ENCODE results near the gene TBKBP1.

The TBKBP1 gene

DNA sequence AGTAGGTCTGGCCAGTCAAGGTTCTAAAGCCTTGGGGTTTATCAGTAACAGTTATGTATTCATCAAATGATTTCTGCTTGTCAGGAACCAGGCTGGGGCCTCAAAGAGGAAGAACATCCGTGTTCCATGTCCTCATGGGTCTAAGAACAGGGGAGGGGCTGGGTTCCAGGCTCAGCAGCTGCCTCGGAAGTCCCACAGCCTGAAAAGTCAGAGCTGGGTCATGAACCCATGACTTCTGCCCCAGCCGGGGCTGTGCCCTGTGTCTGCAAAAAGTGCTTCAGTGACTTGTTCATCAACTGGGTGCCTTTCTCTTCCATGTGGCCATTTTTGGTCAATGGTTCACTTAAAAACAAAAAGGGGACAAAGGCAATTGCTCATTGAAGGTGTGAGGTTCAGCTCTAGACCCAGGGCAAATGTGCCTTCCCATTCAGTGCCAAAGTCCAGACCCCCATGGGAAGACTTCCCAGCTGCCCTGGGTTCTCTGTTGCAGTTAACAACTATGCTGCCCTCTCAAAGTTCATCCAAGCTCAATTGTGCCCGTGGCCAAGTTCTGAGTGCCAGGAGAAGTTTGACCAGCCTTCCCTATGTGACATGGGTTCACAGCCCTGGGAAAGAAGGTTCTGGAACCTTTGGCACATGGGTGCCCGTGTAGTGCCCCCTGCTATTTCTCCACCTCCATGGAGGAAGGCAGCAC lies 18.5 kb downstream of the TBKBP1 start:
- Histone ChIP-seq H3K4me2 (no peak overlapping the region), H3K4me1 (ENCODE audit: low read depth, poor library complexity, severe bottlenecking) (peaks cover 15% of the 10 kb centered on the region), H3K79me2 (ENCODE audit: insufficient read depth, low read depth) (no peaks in the 10 kb centered on the region), H2AFZ (ENCODE audit: low read depth) (no peak overlapping the region), H3K27me3 (ENCODE audit: insufficient read depth, low read depth) (no peaks in the 10 kb centered on the region; the same call in 1 of the 2 replicates), H3K27ac (no peak overlapping the region), H4K20me1 (ENCODE audit: insufficient read depth) (no peaks in the 10 kb centered on the region), H3K36me3 (ENCODE audit: insufficient read depth) (no peaks in the 10 kb centered on the region), H3K9ac (no peak overlapping the region), H3K4me3 (IDR thresholded peaks at IDR 0.05; ENCODE audit: insufficient read depth, low read depth, low read length) (no peak overlapping the region)
- TF ChIP-seq, protein P1, sequence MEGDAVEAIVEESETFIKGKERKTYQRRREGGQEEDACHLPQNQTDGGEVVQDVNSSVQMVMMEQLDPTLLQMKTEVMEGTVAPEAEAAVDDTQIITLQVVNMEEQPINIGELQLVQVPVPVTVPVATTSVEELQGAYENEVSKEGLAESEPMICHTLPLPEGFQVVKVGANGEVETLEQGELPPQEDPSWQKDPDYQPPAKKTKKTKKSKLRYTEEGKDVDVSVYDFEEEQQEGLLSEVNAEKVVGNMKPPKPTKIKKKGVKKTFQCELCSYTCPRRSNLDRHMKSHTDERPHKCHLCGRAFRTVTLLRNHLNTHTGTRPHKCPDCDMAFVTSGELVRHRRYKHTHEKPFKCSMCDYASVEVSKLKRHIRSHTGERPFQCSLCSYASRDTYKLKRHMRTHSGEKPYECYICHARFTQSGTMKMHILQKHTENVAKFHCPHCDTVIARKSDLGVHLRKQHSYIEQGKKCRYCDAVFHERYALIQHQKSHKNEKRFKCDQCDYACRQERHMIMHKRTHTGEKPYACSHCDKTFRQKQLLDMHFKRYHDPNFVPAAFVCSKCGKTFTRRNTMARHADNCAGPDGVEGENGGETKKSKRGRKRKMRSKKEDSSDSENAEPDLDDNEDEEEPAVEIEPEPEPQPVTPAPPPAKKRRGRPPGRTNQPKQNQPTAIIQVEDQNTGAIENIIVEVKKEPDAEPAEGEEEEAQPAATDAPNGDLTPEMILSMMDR (conservative IDR thresholded peaks at IDR 0.05; ENCODE audit: low read depth, low read length): no peak

DNA sequence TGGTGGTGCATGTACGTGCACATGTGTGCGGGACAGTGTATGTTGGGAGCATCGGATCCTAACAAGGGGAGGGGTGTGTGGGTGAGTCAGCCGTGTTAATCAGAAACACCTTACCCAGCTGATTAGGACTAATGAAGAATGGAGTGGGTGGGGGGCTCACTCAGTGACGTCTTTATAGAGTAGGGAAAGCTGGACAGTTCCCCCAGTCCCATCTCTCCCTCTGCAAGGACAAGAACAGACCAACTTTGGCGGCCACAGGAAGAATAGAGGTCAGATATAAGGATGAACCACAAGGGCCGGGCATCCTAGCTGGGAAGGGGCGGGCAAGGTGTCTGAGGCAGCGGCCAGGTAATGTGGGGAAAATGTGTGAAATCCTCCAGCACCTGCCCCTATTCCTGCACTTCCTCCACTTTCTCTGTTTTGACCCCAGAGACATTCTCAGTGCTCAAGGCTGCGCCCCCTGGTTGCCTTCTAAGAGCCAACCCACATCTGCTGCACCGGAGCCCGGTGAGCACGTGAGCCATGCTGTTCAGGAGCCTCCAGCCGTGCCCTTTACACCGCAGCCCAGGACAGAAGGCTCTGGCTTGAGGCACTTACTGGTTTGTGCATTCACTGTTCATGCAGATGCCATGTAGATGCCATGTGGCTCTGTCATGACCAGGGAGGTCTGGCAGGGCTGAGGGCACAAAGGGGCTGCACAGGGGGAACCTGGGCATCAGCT lies 20.2 kb downstream of the TBKBP1 start:
- H3K4me3 ChIP-seq (IDR thresholded peaks at IDR 0.05; ENCODE audit: insufficient read depth, low read depth, low read length): no peak overlapping the region
- no peaks in the 10 kb centered on the region; the same call in 1 of the 2 replicates for H3K27me3 ChIP-seq (ENCODE audit: insufficient read depth, low read depth)
- TF ChIP-seq, protein P1 (conservative IDR thresholded peaks at IDR 0.05; ENCODE audit: low read depth, low read length): no peak
- no peak overlapping the region for H3K4me2 ChIP-seq
- H3K9ac ChIP-seq: no peak overlapping the region
- H3K79me2 ChIP-seq (ENCODE audit: insufficient read depth, low read depth): no peaks in the 10 kb centered on the region
- H4K20me1 ChIP-seq (ENCODE audit: insufficient read depth): no peaks in the 10 kb centered on the region
- H3K36me3 ChIP-seq (ENCODE audit: insufficient read depth): no peaks in the 10 kb centered on the region
- H2AFZ ChIP-seq (ENCODE audit: low read depth): no peak overlapping the region
- peaks cover 25% of the 10 kb centered on the region for H3K4me1 ChIP-seq (ENCODE audit: low read depth, poor library complexity, severe bottlenecking)
- no peak overlapping the region for H3K27ac ChIP-seq

DNA sequence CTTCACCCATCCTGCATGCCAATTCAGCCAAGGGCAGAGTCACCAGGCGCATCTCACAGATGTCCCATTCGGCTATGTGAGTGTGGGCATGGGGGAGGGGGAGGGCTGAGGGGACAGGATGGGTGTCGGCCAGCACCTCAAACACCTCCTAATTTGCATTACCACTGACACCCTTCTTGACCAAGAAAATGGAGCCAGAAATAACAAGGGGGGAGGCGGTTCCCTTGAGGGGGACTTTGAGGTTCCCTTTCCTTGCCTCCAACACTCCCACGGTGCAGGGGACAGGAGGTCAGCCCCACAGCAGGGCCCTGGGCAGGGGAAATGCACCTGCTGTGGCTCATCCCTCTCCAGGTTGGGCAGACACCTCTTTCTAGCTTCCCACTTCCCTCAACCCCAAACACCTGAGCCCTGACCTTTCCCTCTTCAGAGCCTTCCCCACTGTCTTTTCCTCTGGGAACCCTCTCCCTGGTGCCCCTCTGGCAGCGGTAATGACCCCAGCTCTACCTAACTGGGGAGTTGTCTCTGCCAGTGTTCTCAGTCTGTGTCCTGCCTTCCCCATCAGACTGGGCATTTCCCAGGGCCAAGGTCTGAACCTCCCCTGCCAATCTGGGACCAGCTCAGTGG lies 20.9 kb downstream of the TBKBP1 start:
- H3K9ac ChIP-seq: no peak overlapping the region
- H3K27ac ChIP-seq: no peak overlapping the region
- TF ChIP-seq, protein P1 (conservative IDR thresholded peaks at IDR 0.05; ENCODE audit: low read depth, low read length): no peak
- no peak overlapping the region for H3K4me3 ChIP-seq (IDR thresholded peaks at IDR 0.05; ENCODE audit: insufficient read depth, low read depth, low read length)
- no peaks in the 10 kb centered on the region for H3K36me3 ChIP-seq (ENCODE audit: insufficient read depth)
- no peak overlapping the region for H2AFZ ChIP-seq (ENCODE audit: low read depth)
- H3K4me2 ChIP-seq: no peak overlapping the region
- H3K4me1 ChIP-seq (ENCODE audit: low read depth, poor library complexity, severe bottlenecking): peaks cover 32% of the 10 kb centered on the region
- H3K79me2 ChIP-seq (ENCODE audit: insufficient read depth, low read depth): no peaks in the 10 kb centered on the region
- H4K20me1 ChIP-seq (ENCODE audit: insufficient read depth): no peaks in the 10 kb centered on the region
- no peaks in the 10 kb centered on the region; the same call in 1 of the 2 replicates for H3K27me3 ChIP-seq (ENCODE audit: insufficient read depth, low read depth)

DNA sequence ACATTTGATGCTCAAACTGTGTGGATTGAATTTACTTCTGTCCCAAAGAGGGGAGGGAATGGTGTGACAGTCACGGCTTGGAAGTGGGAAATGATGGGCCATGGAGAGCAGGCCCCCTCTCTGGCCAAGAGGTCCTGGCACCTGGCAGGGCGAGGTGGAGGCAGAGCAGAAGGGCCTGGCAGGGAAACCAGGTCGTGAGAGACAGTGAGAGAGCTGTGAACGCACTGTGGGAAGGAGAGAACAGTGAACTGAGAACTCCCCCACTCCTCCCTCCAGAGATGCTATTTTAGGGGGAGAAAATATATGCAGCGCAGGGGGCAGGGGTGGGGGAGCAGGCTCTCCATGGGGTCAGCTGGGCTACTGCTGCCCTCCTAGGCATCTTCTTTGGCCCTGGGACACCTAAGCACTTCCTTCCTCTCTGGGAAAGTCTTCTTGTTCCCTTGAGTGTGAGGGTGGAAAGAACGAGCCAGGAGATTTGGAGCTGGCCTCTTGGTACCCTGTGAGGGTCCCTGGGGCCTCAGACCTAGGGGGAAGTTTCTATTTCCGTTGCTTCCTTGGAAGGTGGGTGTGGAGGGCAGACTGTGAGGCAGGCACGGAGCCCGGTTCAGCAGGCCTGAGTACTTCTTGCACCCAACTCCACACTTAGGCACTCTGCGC lies 21.8 kb downstream of the TBKBP1 start:
- Histone ChIP-seq H3K9ac (no peak overlapping the region), H3K4me1 (ENCODE audit: low read depth, poor library complexity, severe bottlenecking) (peaks cover 41% of the 10 kb centered on the region), H3K27ac (no peak overlapping the region), H2AFZ (ENCODE audit: low read depth) (no peak overlapping the region), H3K36me3 (ENCODE audit: insufficient read depth) (no peaks in the 10 kb centered on the region), H3K27me3 (ENCODE audit: insufficient read depth, low read depth) (no peaks in the 10 kb centered on the region; the same call in 1 of the 2 replicates), H3K4me3 (IDR thresholded peaks at IDR 0.05; ENCODE audit: insufficient read depth, low read depth, low read length) (no peak overlapping the region), H3K4me2 (no peak overlapping the region), H3K79me2 (ENCODE audit: insufficient read depth, low read depth) (no peaks in the 10 kb centered on the region), H4K20me1 (ENCODE audit: insufficient read depth) (no peaks in the 10 kb centered on the region)
- TF ChIP-seq, protein P1 (conservative IDR thresholded peaks at IDR 0.05; ENCODE audit: low read depth, low read length): no peak
